A673 (cell line): ENCODE measurements around the gene MRPS10. TPM values are rescaled to one million over a fixed set of nuclear protein-coding genes. Genes with fewer than 3 reads are reported as not detected.

Experiments
- BruUV-seq: library from RNA; stranded (reverse); fragments of 400-500 nt; replicated peaks from 2 replicates; lab custom pipeline; 2021; lab: Mats Ljungman, UMichigan
- CTCF ChIA-PET: fragments of 300-600 bp; sonication (Branson Sonifier 250); formaldehyde crosslinking; loops from one replicate; lab custom pipeline; 2022; ENCODE audit warnings: antibody characterized with exemption; lab: Charles Lee
- POLR2A ChIA-PET: fragments of 300-600 bp; sonication (Branson Sonifier 250); formaldehyde crosslinking; loops from one replicate; lab custom pipeline; 2022; ENCODE audit warnings: antibody characterized with exemption; ENCODE audit not compliant: low non-redundant PET; lab: Charles Lee
- DNase-seq: peaks from one replicate; pipeline ENCODE4 v3.0.0-alpha.2; 2015; ENCODE audit warnings: low spot score
- H3K27ac ChIP-seq: fragments of 200-600 bp; sonication (generic); 2 replicates; pipeline ENCODE4 v1.5.1; 2016; ENCODE audit warnings: mixed run types, low read depth, mild to moderate bottlenecking, mixed read lengths, antibody characterized with exemption, low read length; ENCODE audit not compliant: poor library complexity, severe bottlenecking
- H3K27me3 ChIP-seq: fragments of 200-600 bp; sonication (generic); replicated peaks from 2 replicates; pipeline ENCODE4 v1.6.1; 2017; ENCODE audit warnings: mixed run types, low read depth, mild to moderate bottlenecking, mixed read lengths, antibody characterized with exemption, low read length; ENCODE audit not compliant: insufficient read depth, poor library complexity
- H3K36me3 ChIP-seq: fragments of 200-600 bp; sonication (generic); 2 replicates; pipeline ENCODE4 v1.6.1; 2016; ENCODE audit warnings: mixed run types, mild to moderate bottlenecking, mixed read lengths, antibody characterized with exemption, low read length; ENCODE audit not compliant: insufficient read depth, poor library complexity, severe bottlenecking
- H3K4me1 ChIP-seq: fragments of 200-600 bp; sonication (generic); 2 replicates; pipeline ENCODE4 v1.6.1; 2017; ENCODE audit warnings: mixed run types, mild to moderate bottlenecking, mixed read lengths, antibody characterized with exemption, low read length; ENCODE audit not compliant: insufficient read depth, poor library complexity, severe bottlenecking
- H3K4me3 ChIP-seq: fragments of 200-600 bp; sonication (generic); 2 replicates; pipeline ENCODE4 v1.5.1; 2016; ENCODE audit warnings: low read depth, mixed run types, mild to moderate bottlenecking, mixed read lengths, low read length; ENCODE audit not compliant: poor library complexity, severe bottlenecking
- H3K9me3 ChIP-seq: fragments of 200-600 bp; sonication (generic); 2 replicates; pipeline ENCODE4 v1.6.1; 2016; ENCODE audit warnings: mixed run types, low read depth, mild to moderate bottlenecking, mixed read lengths, antibody characterized with exemption, low read length; ENCODE audit not compliant: poor library complexity, severe bottlenecking
- EZH2 ChIP-seq: fragments of 200-600 bp; sonication (generic); IDR thresholded peaks from 2 replicates; pipeline ENCODE4 v1.6.1; 2017; ENCODE audit warnings: borderline replicate concordance, low read depth, mild to moderate bottlenecking, mixed read lengths, antibody characterized with exemption, low read length; ENCODE audit not compliant: poor library complexity, severe bottlenecking
- intact Hi-C: fragments of 100-400 bp; cut with micrococcal nuclease; formaldehyde crosslinking; loops from one replicate; pipeline ENCODE4 v1.10.0; 2022; ENCODE audit not compliant: unreplicated experiment
- total RNA-seq: library from RNA; stranded (reverse); gene quantifications from 2 replicates; pipeline ENCODE4 v1.2.3, GENCODE V29; 2021
- TF ChIP-seq, protein P1 (sequence below): fragments of 300-800, 200-600 bp; sonication (generic); conservative IDR thresholded peaks from 2 replicates; pipeline ENCODE4 v1.5.1; 2017; ENCODE audit warnings: low read depth, mild to moderate bottlenecking, antibody characterized with exemption, low read length, moderate library complexity, mixed read lengths

Gene MRPS10
- total RNA-seq, 1 experiment from 2014 or later, result 52.0 TPM

DNA sequence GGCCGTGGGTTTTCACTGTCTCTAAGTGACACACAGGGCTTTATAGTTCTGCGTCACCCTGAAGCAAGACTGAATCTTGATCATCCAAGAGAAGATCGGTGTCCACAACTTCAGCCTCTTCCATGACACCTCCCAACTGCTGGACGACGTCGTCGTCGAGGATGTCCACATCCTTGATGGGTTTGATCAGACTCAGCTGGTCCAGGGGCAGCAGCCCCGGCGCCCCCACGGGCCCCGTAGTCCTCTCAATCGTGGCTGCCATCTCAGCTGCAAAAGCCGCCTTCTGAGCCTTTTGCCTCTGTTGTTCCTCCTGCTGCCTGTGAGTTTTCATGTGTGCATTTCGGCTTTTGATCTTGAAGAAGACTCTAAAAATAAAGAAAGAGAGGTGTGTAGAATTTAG is 10.6 kb upstream of the MRPS10 start:
- no peak for DNase-seq
- CTCF ChIA-PET, result no interaction called here

DNA sequence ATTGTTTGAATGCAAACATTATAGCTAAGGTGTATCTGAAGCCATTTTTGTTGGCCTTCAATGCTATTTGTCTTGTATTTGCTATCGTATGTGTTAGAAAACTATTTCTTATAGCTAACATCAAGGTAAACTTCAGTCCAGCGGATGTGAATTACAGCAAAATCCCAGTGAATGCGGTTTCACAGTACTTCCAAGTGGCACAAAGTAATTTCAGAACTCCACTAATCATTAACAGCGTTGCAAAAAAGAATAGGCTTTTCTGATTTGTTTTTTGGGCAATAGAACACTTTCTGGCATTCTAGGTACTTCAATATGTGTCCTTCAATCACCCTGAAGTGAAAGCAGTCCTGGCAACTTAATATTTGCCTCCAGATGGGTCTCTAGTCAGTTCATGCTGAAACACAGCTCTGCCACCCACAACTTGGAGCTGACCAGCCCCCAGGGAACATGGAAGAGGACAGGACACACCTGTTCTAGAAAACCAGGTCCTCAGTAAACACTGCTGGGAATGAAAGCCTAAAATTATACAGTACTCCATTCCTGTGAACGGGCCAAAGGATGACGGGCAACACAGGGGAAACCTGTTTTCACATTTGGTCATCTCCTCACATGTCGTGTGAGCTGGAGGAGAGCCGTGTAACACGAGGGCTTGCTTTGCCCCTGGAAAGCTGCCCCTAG is 9.7 kb upstream of the MRPS10 start:
- Histone ChIP-seq H3K27ac (no peak overlapping the region), H3K36me3 (no peaks in the 10 kb centered on the region), H3K9me3 (no peaks in the 10 kb centered on the region), H3K27me3 (no peaks in the 10 kb centered on the region), H3K4me3 (no peak overlapping the region), H3K4me1 (no peaks in the 10 kb centered on the region)
- ChIA-PET CTCF (no interaction called here), POLR2A (no interaction called here)
- intact Hi-C loops, result no loop called here
- BruUV-seq, result no TSS peak
- no peak for DNase-seq
- no peak for TF ChIP-seq EZH2
- TF ChIP-seq, protein P1, sequence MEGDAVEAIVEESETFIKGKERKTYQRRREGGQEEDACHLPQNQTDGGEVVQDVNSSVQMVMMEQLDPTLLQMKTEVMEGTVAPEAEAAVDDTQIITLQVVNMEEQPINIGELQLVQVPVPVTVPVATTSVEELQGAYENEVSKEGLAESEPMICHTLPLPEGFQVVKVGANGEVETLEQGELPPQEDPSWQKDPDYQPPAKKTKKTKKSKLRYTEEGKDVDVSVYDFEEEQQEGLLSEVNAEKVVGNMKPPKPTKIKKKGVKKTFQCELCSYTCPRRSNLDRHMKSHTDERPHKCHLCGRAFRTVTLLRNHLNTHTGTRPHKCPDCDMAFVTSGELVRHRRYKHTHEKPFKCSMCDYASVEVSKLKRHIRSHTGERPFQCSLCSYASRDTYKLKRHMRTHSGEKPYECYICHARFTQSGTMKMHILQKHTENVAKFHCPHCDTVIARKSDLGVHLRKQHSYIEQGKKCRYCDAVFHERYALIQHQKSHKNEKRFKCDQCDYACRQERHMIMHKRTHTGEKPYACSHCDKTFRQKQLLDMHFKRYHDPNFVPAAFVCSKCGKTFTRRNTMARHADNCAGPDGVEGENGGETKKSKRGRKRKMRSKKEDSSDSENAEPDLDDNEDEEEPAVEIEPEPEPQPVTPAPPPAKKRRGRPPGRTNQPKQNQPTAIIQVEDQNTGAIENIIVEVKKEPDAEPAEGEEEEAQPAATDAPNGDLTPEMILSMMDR, result no peak

More for the DNA sequence above, 10.6 kb upstream of the MRPS10 start:
- Histone ChIP-seq H3K27ac (no peak overlapping the region), H3K4me1 (no peaks in the 10 kb centered on the region), H3K4me3 (no peak overlapping the region), H3K9me3 (no peaks in the 10 kb centered on the region), H3K36me3 (no peaks in the 10 kb centered on the region), H3K27me3 (no peaks in the 10 kb centered on the region)
- no TSS peak for BruUV-seq
- no peak for TF ChIP-seq EZH2
- TF ChIP-seq, protein P1, result no peak
- intact Hi-C loops, result no loop called here
- POLR2A ChIA-PET, result no interaction called here

DNA sequence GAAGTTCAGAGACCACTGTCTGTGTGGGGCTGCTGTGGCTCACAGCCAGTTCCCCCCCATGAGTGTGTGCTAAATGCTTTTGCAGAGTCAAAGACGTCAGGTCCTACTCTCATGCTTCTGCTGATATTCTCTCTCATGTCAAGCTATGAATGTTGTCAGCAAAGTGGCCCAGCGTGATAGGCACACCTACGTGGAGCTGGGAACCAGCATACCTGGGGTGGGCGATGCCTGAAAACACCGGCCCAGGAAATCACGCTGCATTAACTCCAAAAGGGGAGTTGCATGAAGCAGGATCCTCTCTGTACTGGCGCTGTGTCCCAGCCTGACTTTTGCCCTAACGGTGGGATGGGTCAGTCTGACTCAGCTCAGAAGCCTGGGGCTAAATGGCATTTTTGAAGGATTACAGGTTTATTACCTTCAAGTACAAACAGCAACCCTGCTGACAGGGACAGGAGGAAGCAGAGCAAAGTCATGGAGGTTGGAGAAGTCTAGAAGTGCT is 9.0 kb upstream of the MRPS10 start:
- no peaks in the 10 kb centered on the region for H3K9me3 ChIP-seq
- intact Hi-C loops, result no loop called here
- no peaks in the 10 kb centered on the region for H3K4me1 ChIP-seq
- H3K36me3 ChIP-seq, result no peaks in the 10 kb centered on the region
- TF ChIP-seq, protein P1, result no peak
- no peak for TF ChIP-seq EZH2
- no peaks in the 10 kb centered on the region for H3K27me3 ChIP-seq
- POLR2A ChIA-PET, result no interaction called here
- H3K27ac ChIP-seq, result no peak overlapping the region
- CTCF ChIA-PET, result no interaction called here
- H3K4me3 ChIP-seq, result no peak overlapping the region
- DNase-seq, result no peak
- BruUV-seq, result no TSS peak
